GM18526 (cell line): ENCODE measurements around the gene PLG.

Experiments
- POLR2A ChIP-seq: IDR thresholded peaks from 3 replicates; pipeline ENCODE4 v1.6.1; 2011; ENCODE audit not compliant: insufficient read length; ENCODE audit errors: extremely low read depth

PLG gene

GRCh38 chr6:160714731-160715316, 12.8 kb downstream of the PLG start:
- no peak for TF ChIP-seq POLR2A

- TF ChIP-seq POLR2A = no peak
Observed at GRCh38 chr6:160730911-160731310, 28.9 kb downstream of the PLG start.

DNA sequence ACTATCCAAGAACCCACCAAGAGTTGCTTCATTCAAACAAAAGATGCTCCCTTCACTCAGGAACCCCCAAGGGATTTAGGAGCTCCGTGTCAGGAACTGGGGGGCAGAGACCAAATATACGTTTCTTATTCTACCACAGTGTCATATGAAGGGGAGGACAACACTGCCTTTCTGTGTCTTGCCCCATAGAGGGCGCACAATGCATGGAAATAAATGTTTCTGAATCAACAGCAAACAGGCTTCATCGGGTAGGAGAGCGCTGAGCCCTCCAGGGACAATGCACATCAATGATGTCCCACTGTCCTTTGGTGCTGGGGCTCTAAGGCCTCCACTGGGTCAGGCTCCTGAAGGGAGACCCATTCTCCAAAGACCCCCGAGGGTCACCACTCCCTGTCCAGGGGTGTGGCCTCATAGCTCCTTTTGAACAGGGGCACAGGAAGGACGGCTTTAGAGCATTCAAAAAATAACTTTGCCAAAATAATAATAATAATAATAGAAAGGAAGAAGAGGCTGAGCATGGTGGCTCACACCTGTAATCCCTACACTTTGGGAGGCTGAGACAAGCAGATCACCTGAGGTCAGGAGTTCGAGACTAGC, 31.1 kb downstream of the PLG start:
- no peak for TF ChIP-seq POLR2A

GRCh38 chr6:160734627-160735026, 32.6 kb downstream of the PLG start:
- no peak for TF ChIP-seq POLR2A

GRCh38 chr6:160735523-160735922, 33.5 kb downstream of the PLG start:
- no peak for TF ChIP-seq POLR2A

DNA sequence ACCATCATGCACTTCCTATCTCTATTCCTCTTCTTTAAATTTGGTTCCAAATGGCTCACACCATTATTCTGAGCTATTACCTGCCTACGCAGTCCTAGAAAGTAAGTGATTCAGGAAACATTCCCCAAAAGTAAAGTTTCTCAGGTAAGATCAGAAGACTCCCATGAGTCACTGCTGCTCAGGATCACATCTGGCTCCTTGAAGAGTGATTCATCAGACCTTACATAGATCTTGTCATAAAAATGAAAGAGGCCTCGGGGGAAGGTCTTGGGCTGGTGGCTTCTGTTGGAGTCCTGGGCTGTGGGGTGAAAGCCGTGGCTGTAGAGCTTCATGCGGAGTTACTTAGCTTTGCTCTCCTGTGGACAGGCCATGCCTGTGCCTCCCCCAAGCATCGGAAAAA, 35.9 kb downstream of the PLG start:
- TF ChIP-seq POLR2A = no peak

- no peak for TF ChIP-seq POLR2A
Observed at GRCh38 chr6:160739955-160740354, 37.9 kb downstream of the PLG start.

DNA sequence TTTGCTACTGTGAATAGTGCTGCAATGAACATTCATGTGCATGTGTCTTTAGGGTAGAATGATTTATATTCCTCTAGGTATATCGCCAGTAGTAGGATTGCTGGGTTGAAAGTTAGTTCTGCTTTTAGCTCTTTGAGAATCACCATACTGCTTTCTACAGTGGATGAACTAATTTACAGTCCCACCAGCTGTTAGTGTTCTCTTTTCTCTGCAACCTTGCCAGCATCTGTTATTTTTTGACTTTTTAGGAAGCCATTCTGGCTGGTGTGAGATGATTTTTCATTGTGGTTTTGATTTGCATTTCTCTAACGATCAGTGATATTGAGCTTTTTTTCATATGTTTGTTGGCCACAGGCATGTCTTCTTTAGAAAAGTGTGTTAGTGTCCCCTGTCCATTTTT, 40.0 kb downstream of the PLG start:
- no peak for TF ChIP-seq POLR2A

- no peak for TF ChIP-seq POLR2A
Observed at GRCh38 chr6:160750276-160750689, 48.2 kb downstream of the PLG start.

GRCh38 chr6:160755165-160755564, 53.1 kb downstream of the PLG start:
- TF ChIP-seq POLR2A = no peak

DNA sequence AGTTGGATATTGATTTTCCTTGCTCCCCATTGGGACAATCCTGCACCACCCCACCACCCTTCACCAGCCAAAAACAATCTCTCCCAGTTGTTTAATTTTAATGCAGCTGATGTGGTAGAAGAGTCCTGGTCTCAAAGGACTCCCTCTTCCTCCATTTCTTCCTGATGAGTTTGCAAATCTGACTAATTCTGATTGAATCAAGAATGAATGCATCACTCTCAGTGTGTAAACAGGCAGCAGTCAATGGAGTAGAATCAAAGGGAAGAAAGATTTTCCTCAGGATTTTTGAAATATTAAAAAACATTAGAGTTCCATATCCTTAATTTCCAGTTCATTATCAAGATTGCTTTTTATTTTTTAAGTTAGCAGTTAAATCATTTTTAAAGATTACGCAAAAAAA, 54.0 kb downstream of the PLG start:
- TF ChIP-seq POLR2A = no peak

- TF ChIP-seq POLR2A = no peak
Observed at GRCh38 chr6:160756871-160757270, 54.8 kb downstream of the PLG start.

DNA sequence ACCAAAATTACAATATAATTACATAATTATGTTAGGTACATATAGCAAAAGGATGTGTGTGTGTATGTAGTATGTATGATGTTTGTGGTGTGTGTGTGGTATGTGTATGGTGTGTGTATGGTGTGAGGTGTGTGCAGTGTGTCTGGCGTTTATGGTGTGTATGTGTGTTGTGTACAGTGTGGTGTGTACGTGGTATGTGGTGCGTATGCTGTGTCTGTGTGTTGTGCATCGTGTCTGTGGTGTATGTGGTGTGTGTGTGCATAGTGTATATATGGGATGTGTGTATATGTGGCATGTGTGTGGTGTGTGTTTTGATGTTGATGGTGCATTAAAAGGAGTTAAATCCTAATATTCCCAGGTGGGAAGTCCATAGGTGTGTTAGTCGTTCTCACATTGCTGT, 62.8 kb downstream of the PLG start:
- TF ChIP-seq POLR2A = no peak

DNA sequence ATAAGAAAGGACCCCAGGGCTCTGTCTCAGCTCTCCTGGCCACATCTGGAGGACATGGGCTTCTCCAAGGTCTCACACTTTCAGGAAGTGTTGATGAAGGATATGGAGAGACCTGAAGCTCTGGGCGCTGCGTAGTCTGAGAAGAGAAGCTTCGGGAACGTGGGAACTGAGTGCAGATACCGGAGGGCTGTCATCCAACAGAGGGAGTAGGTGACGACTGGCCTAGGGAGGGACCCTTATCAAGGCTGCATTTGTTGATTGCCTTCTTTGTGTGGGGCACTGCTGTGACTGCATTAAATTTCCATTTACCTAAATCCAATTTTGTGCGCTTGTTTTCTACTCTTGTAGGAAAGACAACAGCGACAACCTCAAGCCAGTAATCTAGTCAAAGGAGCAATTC, 63.4 kb downstream of the PLG start:
- TF ChIP-seq POLR2A = no peak

GRCh38 chr6:160766657-160766988, 64.6 kb downstream of the PLG start:
- TF ChIP-seq POLR2A = no peak

GRCh38 chr6:160766989-160767646, 65.1 kb downstream of the PLG start:
- TF ChIP-seq POLR2A = no peak

- TF ChIP-seq POLR2A = no peak
Observed at GRCh38 chr6:160767647-160768019, 65.6 kb downstream of the PLG start.
